ENCODE data around the gene ZNF653. TPM values are rescaled to one million over a fixed set of nuclear protein-coding genes. Genes with fewer than 3 reads are reported as not detected.

Gene ZNF653
- total and polyA plus RNA-seq, 2 donors (not counting 3 experiments of a cell fraction or from before 2014, with no cell fraction given): 7.0 to 8.7 TPM

DNA sequence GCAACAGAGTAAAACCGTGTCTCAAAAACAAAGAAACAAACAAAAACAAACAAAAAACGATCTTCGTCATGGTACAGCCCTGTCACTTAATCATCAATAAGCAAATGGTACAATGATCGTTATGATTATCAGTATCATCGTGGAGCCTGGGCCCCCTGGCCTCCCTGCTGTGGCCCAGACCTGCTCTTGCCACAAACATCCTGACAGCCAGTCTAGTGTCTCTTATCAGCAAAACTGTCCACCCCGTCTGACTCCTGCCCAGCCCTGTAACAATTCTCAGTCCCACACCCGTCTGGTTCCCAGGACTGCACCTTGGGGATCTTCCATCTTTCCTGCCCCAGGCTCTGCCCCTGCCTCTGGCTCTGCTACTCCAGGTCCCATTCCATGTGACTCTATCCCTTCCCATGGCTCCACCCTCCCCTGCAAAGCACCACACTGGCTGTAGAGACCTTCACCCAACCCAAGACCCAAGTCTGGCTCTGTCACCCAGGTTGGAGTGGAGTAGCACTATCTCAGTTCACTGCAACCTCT, 5.7 kb downstream of the ZNF653 start:
- Histone ChIP-seq H3K9me3 (replicated peaks; ENCODE audit: control insufficient read depth, insufficient read depth, low read length) (no peaks in the 10 kb centered on the region), H3K79me2 (ENCODE audit: control insufficient read depth, insufficient read depth, low read length) (no peaks in the 10 kb centered on the region), H3K4me2 (ENCODE audit: insufficient read depth, low read length) (no peak overlapping the region), H3K36me3 (ENCODE audit: control insufficient read depth in 2 of 2, extremely low read depth in 1 of 2, insufficient read depth in 2 of 2, low read length in 2 of 2) (peaks cover 3 to 9% of the 10 kb centered on the region in 2 experiments), H3K27me3 (ENCODE audit: control insufficient read depth in 2 of 2, insufficient read depth in 2 of 2, low read length in 2 of 2) (no peaks in the 10 kb centered on the region), H3K9me1 (replicated peaks; ENCODE audit: control insufficient read depth, extremely low read depth, insufficient read depth, low read length) (no peaks in the 10 kb centered on the region), H4K20me1 (replicated peaks; ENCODE audit: control insufficient read depth, extremely low read depth, insufficient read depth, low read length) (no peaks in the 10 kb centered on the region), H3K4me1 (ENCODE audit: control insufficient read depth, extremely low read depth, insufficient read depth, low read length) (peaks cover 4% of the 10 kb centered on the region), H3K27ac (ENCODE audit: insufficient read depth, low read depth, low read length) (no peak overlapping the region), H3K4me3 (replicated peaks in 1 of 3; ENCODE audit: insufficient read depth in 1 of 3, low read depth in 1 of 3, low read length in 3 of 3) (no peak overlapping the region), H3K9ac (replicated peaks; ENCODE audit: extremely low read depth, insufficient read depth, low read length) (no peak overlapping the region), H2AFZ (ENCODE audit: low read depth, low read length) (no peak overlapping the region)
- TF ChIP-seq EZH2 (IDR thresholded peaks at IDR 0.05; ENCODE audit: borderline replicate concordance, low read depth, low read length, severe bottlenecking): no peak
- TF ChIP-seq CTCF (IDR thresholded peaks at IDR 0.05; ENCODE audit: extremely low read depth in 1 of 2, insufficient read depth in 1 of 2, low read depth in 1 of 2, low read length in 2 of 2): no peak
- TF ChIP-seq FOS (IDR thresholded peaks at IDR 0.05; ENCODE audit: borderline replicate concordance, insufficient read depth, low read length): no peak
- TF ChIP-seq, protein P1, sequence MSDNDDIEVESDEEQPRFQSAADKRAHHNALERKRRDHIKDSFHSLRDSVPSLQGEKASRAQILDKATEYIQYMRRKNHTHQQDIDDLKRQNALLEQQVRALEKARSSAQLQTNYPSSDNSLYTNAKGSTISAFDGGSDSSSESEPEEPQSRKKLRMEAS (IDR thresholded peaks at IDR 0.05; ENCODE audit: insufficient read depth, insufficient read length): no peak
- TF ChIP-seq MYC (IDR thresholded peaks at IDR 0.05; ENCODE audit: low read depth, low read length): no peak
- TF ChIP-seq JUN (IDR thresholded peaks at IDR 0.05; ENCODE audit: borderline replicate concordance, insufficient read depth, insufficient read length, low read depth): no peak
- TF ChIP-seq GATA2 (IDR thresholded peaks at IDR 0.05; ENCODE audit: insufficient read depth, insufficient read length, low read depth, low read length): no peak
- no peak for TF ChIP-seq POLR2A (IDR thresholded peaks at IDR 0.05; ENCODE audit: low read depth, low read length)
- no peak for TF ChIP-seq POLR2AphosphoS5 (IDR thresholded peaks at IDR 0.05; ENCODE audit: insufficient read depth, low read depth, low read length)
- intact Hi-C loops (cut with micrococcal nuclease): loop anchor here (5.0 kb wide), 1 partner anchor 37 kb away; the partner anchor contains the start of gene CNN1
- no peak for DNase-seq (ENCODE audit: low read depth, low spot score)
- no peak for FAIRE-seq
- ChIA-PET CTCF (no interaction called here), POLR2A (no interaction called here)
- BruUV-seq (replicated peaks): no TSS peak
- dilution Hi-C loops (cut with MboI; ENCODE audit: extremely low pct_ligation_motif_present, low sequenced_read_pairs): no loop called here
